Mucosa of descending colon (tissue), 3 donors: Measurements from ENCODE around the gene MYL3. TPM values are rescaled to one million over a fixed set of nuclear protein-coding genes. Genes with fewer than 3 reads are reported as not detected.

Experiments used
- ATAC-seq: fragments of 200-7000 bp; cut with Tn5 transposase; one replicate; pipeline ENCODE4 v1.9.1; 2020; ENCODE audit warnings: mild to moderate bottlenecking, moderate library complexity
- DNase-seq, 3 donors: peaks; one replicate each; pipeline ENCODE4 v3.0.0-alpha.2; 2020
- H3K36me3 ChIP-seq: fragments of 200-600 bp; one replicate; pipeline ENCODE4 v1.8.0; 2021; ENCODE audit warnings: low read depth, mild to moderate bottlenecking
- H3K4me1 ChIP-seq: fragments of 200-600 bp; one replicate; pipeline ENCODE4 v1.8.0; 2021; ENCODE audit warnings: low read depth, mild to moderate bottlenecking
- H3K4me3 ChIP-seq: fragments of 200-600 bp; one replicate; pipeline ENCODE4 v1.8.0; 2021; ENCODE audit warnings: mild to moderate bottlenecking
- H3K9me3 ChIP-seq: fragments of 200-600 bp; one replicate; pipeline ENCODE4 v1.8.0; 2021; ENCODE audit warnings: mild to moderate bottlenecking
- CTCF ChIP-seq: fragments of 200-600 bp; IDR thresholded peaks from one replicate; pipeline ENCODE4 v1.8.0; 2022; ENCODE audit warnings: antibody characterized with exemption, mild to moderate bottlenecking
- intact Hi-C, 2 donors: fragments of 100-400 bp; cut with DNase I in 1 of 2; cut with micrococcal nuclease in 1 of 2; formaldehyde crosslinking; loops; one replicate each; pipeline versions ENCODE4 v1.11.0 to v1.11.1; 2022; cut with DNase I, micrococcal nuclease
- total RNA-seq, 3 donors: library from RNA; stranded (reverse); fragmentation: NEBNext Ultra II Directional in 2 of 3; extraction: Animal tissue kit (Norgen Biotek cat#: 25700) in 2 of 3; gene quantifications; one replicate each; pipeline versions ENCODE4 v1.2.1 to v1.2.4, GENCODE V29; 2021 to 2023
- donor health status: DM: no; HTN: no; CAD: no; lungs with moderate emphysema.
- donor health status: DM: no; HTN: no; CAD: no.
- donor health status: DM: no; HTN: yes; CAD: no.

Gene MYL3
- total RNA-seq, 3 donors from 2014 or later, result 0.32 to 3.1 (median 1.2) TPM

- intact Hi-C loops, result loop anchor here in 1 of 2 donors (5.0 kb wide), 1 partner anchor 198 kb away; no protein-coding TSS in a partner anchor
Observed at GRCh38 chr3:46905213-46905560, 41.9 kb upstream of the MYL3 start.

GRCh38 chr3:46904303-46905212 is 41.3 kb upstream of the MYL3 start:
- no peak for TF ChIP-seq CTCF
- H3K4me3 ChIP-seq, result no peak overlapping the region
- no peaks in the 10 kb centered on the region for H3K9me3 ChIP-seq
- intact Hi-C loops, result loop anchor here in 1 of 2 donors (5.0 kb wide), 1 partner anchor 197 kb away; no protein-coding TSS in a partner anchor
- no peak for ATAC-seq
- peaks cover 3% of the 10 kb centered on the region for H3K4me1 ChIP-seq
- H3K36me3 ChIP-seq, result no peaks in the 10 kb centered on the region
- DNase-seq, result peak in 2 of 3 donors; percentile 13 to 41

More at GRCh38 chr3:46905213-46905560, 41.9 kb upstream of the MYL3 start:
- no peak for TF ChIP-seq CTCF
- ATAC-seq (no peak), DNase-seq (no peak)
- H3K4me1 ChIP-seq, result peaks cover 3% of the 10 kb centered on the region
- H3K4me3 ChIP-seq, result no peak overlapping the region
- H3K9me3 ChIP-seq, result no peaks in the 10 kb centered on the region
- H3K36me3 ChIP-seq, result no peaks in the 10 kb centered on the region

- no peaks in the 10 kb centered on the region for H3K36me3 ChIP-seq
- H3K9me3 ChIP-seq, result no peaks in the 10 kb centered on the region
- peaks cover 3% of the 10 kb centered on the region for H3K4me1 ChIP-seq
- H3K4me3 ChIP-seq, result no peak overlapping the region
- intact Hi-C loops, result no loop called here
- no peak for TF ChIP-seq CTCF
- peak in 1 of 3 donors; percentile 38 for DNase-seq
- ATAC-seq, result no peak
Observed at GRCh38 chr3:46903341-46904302, 40.4 kb upstream of the MYL3 start.

GRCh38 chr3:46902188-46902631 is 39.0 kb upstream of the MYL3 start:
- H3K4me1 ChIP-seq, result peaks cover 3% of the 10 kb centered on the region
- TF ChIP-seq CTCF, result no peak
- H3K9me3 ChIP-seq, result no peaks in the 10 kb centered on the region
- no peak for ATAC-seq
- H3K4me3 ChIP-seq, result no peak overlapping the region
- DNase-seq, result peak in 1 of 3 donors; percentile 24
- intact Hi-C loops, result no loop called here
- no peaks in the 10 kb centered on the region for H3K36me3 ChIP-seq

GRCh38 chr3:46901591-46902187 is 38.4 kb upstream of the MYL3 start:
- H3K4me1 ChIP-seq, result peaks cover 3% of the 10 kb centered on the region
- H3K9me3 ChIP-seq, result no peaks in the 10 kb centered on the region
- intact Hi-C loops, result no loop called here
- DNase-seq (peak in 1 of 3 donors; percentile 27), ATAC-seq (no peak)
- no peak for TF ChIP-seq CTCF
- H3K36me3 ChIP-seq, result no peaks in the 10 kb centered on the region
- H3K4me3 ChIP-seq, result no peak overlapping the region
